Activated effector memory CD4-positive, alpha-beta T cell treated with anti-CD3 and anti-CD28 coated beads, Interleukin-2, amount 50 U/mL, for 16 hours (primary cell): Measurements from ENCODE around the gene AJAP1.
"Not testable (repeated sequence)": the region's sequence is repeated elsewhere in the genome, so short reads cannot be mapped to it uniquely, and the experiment has no call there.

Experiments
- DNase-seq: peaks from one replicate; pipeline ENCODE4 v3.0.0-alpha.2; 2020

Gene AJAP1

DNA sequence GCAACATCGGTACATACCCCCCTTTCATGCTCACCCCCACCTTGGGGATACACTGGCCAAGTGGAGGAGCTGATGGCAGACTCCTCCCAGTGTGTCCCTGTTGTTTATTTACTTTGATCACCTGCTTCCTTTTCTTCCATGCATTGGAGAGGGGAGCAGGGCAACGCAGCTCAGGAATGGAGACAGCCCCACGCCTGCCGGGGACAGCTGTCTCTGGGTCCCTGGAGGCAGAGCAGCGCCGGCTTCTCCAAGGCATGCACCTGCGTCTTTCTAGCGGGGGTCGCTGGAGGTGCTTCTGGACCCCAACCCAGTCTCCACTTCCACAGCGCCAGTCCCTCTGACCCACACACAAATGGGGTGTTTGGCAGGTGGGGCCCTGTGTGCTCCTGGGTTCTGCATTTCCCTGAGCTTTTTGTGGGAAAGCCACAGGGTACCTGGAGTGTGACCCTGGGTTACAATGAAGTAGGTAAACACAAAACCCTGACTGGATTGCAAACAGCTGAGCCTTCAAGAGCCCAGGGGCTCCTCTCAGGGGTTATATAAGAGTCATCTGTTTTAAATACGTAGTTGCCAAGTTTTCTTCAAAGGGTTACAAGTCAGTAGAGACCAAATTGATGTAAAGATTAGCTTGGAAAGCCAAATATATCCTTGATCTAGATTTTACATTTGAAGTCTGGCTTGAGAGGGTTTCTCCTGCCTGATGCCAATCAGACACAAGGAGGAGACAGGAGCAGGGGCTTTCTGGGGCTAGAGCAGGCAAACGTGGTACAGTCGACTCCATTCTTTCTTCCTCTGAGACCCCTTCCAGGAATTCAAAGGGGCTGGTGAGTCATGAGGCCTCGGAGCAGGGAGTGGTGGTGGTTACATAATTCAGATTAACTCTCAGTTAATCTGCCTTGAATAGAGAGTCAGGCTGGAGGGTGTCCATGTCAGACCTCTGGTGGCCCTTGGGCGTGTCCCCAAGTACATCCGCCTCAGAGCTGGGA is 4.5 kb downstream of the AJAP1 start:
- no peak for DNase-seq

DNA sequence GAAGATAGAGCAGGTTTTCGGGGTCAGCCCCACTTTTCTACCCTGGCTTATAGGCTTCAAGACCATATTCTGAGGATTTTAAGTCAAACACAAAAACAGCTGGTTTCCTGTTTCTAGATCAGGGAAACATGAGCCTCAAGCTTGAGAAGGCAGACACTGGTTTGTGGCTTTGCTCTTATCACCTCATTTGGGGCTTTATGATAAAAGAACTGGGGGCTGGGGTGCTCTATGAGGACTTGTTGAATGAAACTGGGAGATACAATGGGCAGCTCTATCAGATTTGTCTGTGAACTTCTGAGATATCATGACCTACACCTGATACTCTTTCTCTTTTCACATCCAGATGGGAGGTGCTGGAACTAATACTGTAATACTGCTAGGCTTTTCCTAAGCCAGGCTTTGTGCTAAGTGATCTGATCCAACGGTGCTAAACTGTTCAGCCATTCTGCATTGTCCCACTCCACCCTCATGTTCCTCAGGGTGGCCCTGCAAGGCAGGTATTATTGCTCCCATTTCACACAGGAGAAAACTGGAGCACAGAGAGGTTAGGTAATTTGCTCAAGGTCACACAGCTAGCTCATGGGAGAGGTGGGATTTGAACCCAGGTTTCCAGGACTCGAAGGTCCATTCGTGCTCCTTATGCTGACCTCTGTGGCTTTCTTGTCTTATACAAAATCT is 6.6 kb downstream of the AJAP1 start:
- no peak for DNase-seq

- DNase-seq = no peak
These were observed 7.1 kb downstream of the AJAP1 start for GRCh38 chr1:4661595-4661917.

DNA sequence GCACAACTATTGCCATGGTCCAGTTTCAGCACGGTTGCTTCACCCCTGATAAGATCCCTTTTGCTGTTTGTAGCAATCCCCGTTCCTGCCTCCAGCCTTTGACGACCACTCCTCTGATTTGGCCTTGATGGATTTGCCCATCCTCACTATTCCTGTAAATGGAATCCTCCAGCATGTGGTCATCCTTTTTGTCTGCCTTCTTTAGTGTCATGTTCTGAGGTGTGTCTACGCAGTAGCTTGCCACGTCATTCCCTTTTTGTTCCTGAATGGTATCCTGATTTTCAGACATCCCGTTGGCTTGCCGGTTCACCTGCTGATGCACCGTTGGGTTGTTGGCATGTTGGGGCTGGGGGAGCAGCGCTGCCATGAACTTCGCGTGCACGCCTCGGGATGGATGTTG is 7.8 kb downstream of the AJAP1 start:
- DNase-seq = no peak

DNA sequence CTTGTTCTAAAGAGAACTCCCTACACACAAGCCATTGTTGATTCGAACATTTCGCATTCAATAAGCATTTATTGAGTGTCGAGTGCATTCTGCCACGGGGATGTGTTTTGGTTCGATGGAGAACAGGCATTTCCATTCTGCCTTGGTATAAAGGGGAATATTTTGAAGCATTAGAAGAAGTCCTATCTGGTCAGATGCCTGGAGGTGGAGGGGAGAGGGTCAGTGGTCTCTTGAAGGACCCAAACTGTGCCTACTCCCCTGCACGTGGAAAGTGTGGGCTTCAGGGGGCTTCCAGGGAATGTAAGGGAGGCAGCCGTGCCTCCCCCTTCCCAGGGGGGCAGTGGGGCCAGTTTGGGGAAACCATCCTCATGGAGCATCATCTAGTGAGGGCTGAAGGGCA is 8.3 kb downstream of the AJAP1 start:
- DNase-seq = no peak

DNA sequence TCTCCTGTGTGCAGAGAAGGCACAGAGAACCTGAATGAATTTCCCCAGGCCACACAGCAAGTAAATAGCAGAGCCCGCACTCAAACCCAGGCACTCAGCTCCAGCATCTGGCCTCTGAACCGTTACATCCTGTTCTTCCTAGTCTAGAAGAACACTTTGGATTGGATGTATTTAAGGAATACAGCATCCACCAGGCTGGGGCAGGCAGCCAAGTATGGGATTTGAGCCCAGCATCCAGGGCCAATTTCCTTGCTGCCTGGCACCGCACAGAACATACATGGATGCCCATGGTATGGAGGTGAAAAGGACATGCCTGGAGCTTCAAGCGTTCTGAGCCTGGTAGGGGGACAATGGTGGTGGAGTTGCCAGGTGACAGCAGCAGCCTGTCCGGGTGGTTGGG is 9.7 kb downstream of the AJAP1 start:
- no peak for DNase-seq

DNA sequence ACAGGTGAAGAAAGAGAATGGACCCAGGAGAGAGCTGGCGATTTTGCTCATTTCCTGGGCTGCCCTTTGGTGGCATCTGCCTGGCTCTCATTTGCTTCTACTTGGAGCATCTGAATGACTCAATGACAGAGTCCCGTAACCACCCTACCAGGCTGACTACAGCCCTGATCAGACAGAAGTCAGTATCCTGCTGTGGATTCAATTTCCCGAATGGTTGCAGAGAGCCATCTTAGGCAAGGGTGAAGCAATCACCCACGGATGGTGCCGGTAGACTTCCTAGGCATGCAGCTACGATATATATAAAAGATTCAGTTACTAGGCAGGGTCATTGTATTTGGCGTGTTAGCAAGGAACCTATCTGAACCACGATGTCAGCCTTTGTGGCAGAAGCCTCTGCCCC is 10.2 kb downstream of the AJAP1 start:
- DNase-seq = no peak

GRCh38 chr1:4665456-4665855 is 11.0 kb downstream of the AJAP1 start:
- DNase-seq = no peak

DNA sequence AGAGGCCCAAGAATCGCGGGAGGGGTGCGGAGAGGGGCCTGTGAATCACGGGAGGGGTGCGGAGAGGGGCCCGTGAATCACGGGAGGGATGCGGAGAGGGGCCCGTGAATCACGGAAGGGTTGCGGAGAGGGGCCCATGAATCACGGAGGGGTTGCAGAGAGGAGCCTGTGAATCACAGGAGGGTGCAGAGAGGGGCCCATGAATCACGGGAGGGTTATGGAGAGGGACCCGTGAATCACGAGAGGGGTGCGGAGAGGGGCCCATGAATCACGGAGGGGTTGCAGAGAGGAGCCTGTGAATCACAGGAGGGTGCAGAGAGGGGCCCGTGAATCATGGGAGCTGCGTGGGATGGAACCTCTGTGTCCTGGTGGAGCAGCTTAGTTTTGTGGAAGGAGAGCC is 12.3 kb downstream of the AJAP1 start:
- not testable (repeated sequence) for DNase-seq

- DNase-seq = no peak
These were observed 14.6 kb downstream of the AJAP1 start for GRCh38 chr1:4668743-4669700.

GRCh38 chr1:4670265-4670664 is 15.9 kb downstream of the AJAP1 start:
- DNase-seq = no peak

DNA sequence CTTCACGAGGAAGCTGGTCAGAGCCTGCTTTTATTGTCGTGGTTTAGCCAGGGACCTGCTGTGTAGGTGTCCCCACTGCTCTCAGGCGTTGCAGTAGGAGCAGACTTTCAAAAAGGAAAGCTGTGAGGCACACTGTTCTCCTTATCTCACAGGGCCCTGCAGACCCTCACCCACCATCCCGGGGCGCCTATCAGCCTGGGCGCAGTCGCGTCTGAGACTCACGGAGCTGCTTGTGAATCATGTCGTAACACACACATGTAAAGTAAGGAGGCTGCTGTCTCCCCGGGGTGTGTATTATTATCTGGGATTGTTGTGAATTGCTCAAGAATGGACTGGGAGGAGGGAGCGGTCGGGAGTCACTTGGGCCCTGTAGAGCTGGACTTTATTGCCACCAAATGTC is 17.4 kb downstream of the AJAP1 start:
- no peak for DNase-seq

GRCh38 chr1:4673494-4673893 is 19.1 kb downstream of the AJAP1 start:
- DNase-seq = no peak

DNA sequence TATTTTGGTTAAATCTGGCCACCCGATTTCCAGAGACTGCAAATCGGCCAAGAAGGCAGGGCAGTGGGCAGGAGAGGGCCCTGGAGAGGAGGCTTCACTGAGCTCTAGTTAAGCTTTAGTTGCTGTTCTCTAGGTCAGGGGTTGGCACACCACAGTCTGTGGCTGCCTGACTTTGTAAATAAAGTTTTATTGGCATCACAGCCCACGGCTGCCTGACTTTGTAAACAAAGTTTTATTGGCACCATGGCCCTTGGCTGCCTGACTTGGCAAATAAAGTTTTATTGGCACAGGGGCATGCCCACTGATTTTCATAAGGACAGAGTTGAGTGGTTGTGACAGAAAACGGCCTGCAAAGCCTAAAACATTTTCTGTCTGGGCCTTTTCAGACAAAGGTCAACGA is 19.7 kb downstream of the AJAP1 start:
- DNase-seq = no peak

DNA sequence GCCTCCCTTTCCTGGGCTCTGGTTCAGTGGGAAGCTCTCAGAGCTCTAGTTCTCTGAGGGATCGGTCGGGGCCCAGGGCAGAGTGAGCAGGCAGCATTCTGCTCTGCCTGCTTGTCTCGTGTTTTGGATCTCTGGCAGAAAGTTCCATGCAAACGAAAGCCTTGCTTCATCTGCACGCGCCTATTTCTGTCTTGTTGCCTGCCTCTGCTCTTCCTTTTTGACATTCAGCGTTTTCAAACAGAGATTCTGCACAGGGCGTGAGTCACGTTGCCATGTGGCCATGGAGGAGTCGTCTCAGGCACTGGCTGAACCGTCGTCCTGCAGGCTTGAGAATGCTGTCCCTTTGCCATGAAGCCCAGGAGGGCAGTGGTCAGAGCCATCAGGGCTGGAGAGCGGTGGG is 20.3 kb downstream of the AJAP1 start:
- no peak for DNase-seq

DNA sequence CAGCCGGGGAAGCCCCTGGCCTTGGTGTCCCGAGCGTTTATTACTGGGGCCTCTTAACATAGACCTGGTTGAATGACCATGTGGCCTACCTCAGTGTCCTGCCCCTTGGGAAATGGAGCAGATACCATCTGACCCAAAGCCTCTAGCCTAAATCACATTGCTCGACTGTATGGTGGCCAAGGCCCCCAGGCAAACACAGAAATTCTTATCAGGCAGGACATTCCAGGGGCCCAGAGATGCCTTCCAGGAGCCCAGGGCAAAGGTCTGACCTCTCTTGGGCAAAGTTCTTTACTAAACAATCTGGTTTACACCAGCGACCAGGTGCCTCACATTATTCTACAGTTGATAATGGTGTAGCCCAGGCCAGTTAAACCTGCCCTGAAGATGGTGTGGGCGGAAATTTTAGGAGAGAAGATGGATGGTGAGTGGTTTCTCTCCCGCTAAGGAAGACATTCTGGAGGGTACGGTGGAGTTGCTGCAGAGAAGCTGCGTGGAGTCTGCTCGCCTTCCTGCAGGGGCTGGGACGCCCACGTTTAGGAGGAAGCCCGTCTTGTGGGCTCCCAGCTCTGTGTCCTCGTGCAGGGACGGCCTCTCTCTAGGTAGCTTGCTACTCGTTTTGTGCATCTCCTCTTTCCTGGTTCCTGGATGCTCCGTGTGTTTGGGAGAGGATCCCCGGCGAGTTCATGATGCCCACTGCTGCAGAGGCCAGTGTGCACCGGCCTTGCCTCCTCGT is 21.2 kb downstream of the AJAP1 start:
- no peak for DNase-seq

DNA sequence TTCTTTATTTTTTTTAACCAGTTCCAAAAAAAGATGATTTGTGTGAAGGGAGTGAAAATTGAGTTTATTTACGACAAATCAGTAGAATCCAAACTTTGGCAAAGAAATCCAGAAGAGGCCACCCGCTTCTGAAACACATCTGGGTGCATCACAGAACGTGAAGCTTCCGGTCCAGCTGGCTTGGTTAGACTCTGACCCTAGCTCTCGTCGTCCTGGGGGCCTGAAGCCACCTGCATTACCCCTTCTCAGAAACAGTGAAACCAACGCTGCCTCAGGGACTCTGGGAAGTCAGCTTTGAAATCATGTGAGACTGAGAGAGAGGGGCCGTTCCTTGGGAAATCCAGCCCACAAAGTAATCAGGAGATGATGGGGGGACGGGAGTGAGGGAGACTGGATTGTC is 21.8 kb downstream of the AJAP1 start:
- DNase-seq = no peak

- no peak for DNase-seq
These were observed 23.2 kb downstream of the AJAP1 start for GRCh38 chr1:4677608-4678007.

GRCh38 chr1:4678066-4678717 is 23.8 kb downstream of the AJAP1 start:
- no peak for DNase-seq

- DNase-seq = no peak
These were observed 26.6 kb downstream of the AJAP1 start for GRCh38 chr1:4681026-4681425.

DNA sequence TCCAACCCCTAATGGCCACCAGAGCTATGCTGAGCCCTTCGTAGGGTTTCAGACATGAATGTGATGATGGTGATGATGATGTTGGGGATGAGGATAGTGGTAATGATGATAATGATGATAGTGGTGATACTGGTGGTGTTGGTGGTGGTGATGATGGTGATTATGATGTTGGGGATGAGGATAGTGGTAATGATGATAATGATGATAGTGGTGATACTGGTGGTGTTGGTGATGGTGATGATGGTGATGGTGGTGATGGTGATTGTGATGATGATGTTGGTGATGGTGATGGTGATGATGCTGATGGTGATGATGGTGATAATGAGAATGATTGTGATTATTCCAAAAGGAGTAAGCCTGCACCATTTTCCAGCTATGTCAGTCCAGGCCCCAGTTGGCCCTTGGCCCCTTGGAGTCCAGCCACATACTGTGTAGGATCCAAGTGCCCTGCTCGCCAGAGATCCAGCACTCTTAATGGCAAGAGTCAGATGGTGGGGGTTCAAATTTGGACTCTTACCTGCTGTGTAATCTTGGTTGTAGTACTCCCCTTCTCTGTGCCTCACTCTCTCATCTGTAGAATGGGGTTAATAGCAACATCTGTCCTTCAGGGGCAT is 28.3 kb downstream of the AJAP1 start:
- no peak for DNase-seq

- no peak for DNase-seq
These were observed 29.7 kb downstream of the AJAP1 start for GRCh38 chr1:4684136-4684535.
